Aorta (tissue), 5 donors: ENCODE measurements around the gene DSCAML1. TPM values are rescaled to one million over a fixed set of nuclear protein-coding genes. Genes with fewer than 3 reads are reported as not detected.

Experiments
- ATAC-seq: fragments of 200-7000 bp; cut with Tn5 transposase; one replicate; pipeline ENCODE4 v1.9.1; 2022; ENCODE audit warnings: moderate library complexity; ENCODE audit not compliant: low FRiP score
- DNase-seq, 2 donors: peaks; one replicate each; pipeline ENCODE4 v3.0.0-alpha.2; 2020
- H3K27ac ChIP-seq, 2 donors: one replicate each; pipeline ENCODE4 v1.5.1; 2013; ENCODE audit warnings: low read length in 2 of 2, mild to moderate bottlenecking in 2 of 2, moderate library complexity in 2 of 2, control low read depth in 1 of 2, inconsistent platforms in 1 of 2, low read depth in 1 of 2
- H3K27me3 ChIP-seq, 2 donors: one replicate each; pipeline ENCODE4 v1.6.1; 2013; ENCODE audit warnings: control low read depth in 1 of 2, low read length in 1 of 2, mild to moderate bottlenecking in 1 of 2, moderate library complexity in 1 of 2; ENCODE audit not compliant: insufficient read depth in 2 of 2, control insufficient read depth in 1 of 2
- H3K36me3 ChIP-seq, 2 donors: one replicate each; pipeline ENCODE4 v1.6.1; 2013; ENCODE audit warnings: control low read depth in 1 of 2, low read length in 1 of 2, mild to moderate bottlenecking in 1 of 2; ENCODE audit not compliant: insufficient read depth in 2 of 2, control insufficient read depth in 1 of 2
- H3K4me1 ChIP-seq, 2 donors: one replicate each; pipeline ENCODE4 v1.6.1; 2013; ENCODE audit warnings: low read length in 2 of 2, control low read depth in 1 of 2, mild to moderate bottlenecking in 1 of 2, moderate library complexity in 1 of 2; ENCODE audit not compliant: insufficient read depth in 2 of 2, control insufficient read depth in 1 of 2
- H3K4me3 ChIP-seq, 2 donors: one replicate each; pipeline ENCODE4 v1.5.1; 2013; ENCODE audit warnings: low read length in 2 of 2, control low read depth in 1 of 2, mild to moderate bottlenecking in 1 of 2
- H3K9me3 ChIP-seq: one replicate; pipeline ENCODE4 v1.6.1; 2013; ENCODE audit warnings: mild to moderate bottlenecking, low read length; ENCODE audit not compliant: control insufficient read depth
- WGBS, 2 donors: extraction: QIAGEN DNeasy Blood & Tissue Kit; methylation state at CpG; one replicate each; pipeline ENCODE4 v1.1.7; 2013; 5-methylcytosine and 5-hydroxymethylcytosine counted together
- intact Hi-C, 2 donors: fragments of 100-400 bp; cut with DNase I; formaldehyde crosslinking; loops; one replicate each; pipeline versions ENCODE4 v1.14.2 to v1.15.0; 2022
- polyA plus RNA-seq, 2 donors: library from polyadenylated mRNA; stranded (reverse); fragments of 200-250 nt; gene quantifications; one replicate each; pipeline ENCODE4 v1.2.3, GENCODE V29; 2013
- total RNA-seq, 2 donors: library from RNA; stranded (reverse); fragmentation: NEBNext Ultra II Directional; extraction: Animal tissue kit (Norgen Biotek cat#: 25700); gene quantifications; one replicate each; pipeline ENCODE4 v1.2.1, GENCODE V29; 2021
- donor health status: healthy with polysubstance abuse.
- donor health status: Bipolar disorder and iron deficiency.
- donor health status: DM: no; HTN: no; CAD: no.
- donor health status: DM: no; HTN: no; CAD: no.
- donor health status: DM: yes; HTN: yes; CAD: no.

Gene DSCAML1
- total and polyA plus RNA-seq, 4 donors: 0.13 to 2.2 (median 0.58) TPM; not detected in 1

DNA sequence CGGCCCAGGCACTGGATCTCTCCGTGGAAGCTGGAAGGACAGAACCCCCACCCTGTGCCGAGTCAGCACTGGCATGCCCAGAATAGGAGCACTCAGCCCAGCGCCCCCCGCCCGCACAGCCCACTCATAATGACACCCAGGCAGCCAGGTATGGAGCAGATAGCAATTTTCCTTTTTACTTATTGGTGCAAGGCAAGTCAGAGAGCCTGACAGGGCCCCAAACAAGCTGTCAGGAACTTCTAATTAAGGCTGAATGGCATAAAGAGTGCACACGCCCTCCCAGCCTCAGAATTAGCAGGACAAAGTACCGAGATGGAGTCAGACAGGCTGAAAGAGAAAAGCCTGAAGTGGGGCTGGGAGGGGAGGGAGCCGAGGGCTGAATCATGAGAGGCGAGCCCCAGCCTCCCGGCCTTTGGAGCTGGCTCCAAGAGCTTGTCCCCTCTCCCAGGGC is 76.9 kb downstream of the DSCAML1 start:
- intact Hi-C loops: no loop called here
- H3K27me3 ChIP-seq: no peaks in the 10 kb centered on the region
- no peaks in the 10 kb centered on the region for H3K4me1 ChIP-seq
- 45 to 50% methylated on average over 11 of the region's 11 CpGs for WGBS, 2 donors
- H3K27ac ChIP-seq: no peak overlapping the region
- no peaks in the 10 kb centered on the region for H3K9me3 ChIP-seq
- DNase-seq (no peak), ATAC-seq (no peak)
- no peak overlapping the region for H3K4me3 ChIP-seq
- H3K36me3 ChIP-seq: no peaks in the 10 kb centered on the region

DNA sequence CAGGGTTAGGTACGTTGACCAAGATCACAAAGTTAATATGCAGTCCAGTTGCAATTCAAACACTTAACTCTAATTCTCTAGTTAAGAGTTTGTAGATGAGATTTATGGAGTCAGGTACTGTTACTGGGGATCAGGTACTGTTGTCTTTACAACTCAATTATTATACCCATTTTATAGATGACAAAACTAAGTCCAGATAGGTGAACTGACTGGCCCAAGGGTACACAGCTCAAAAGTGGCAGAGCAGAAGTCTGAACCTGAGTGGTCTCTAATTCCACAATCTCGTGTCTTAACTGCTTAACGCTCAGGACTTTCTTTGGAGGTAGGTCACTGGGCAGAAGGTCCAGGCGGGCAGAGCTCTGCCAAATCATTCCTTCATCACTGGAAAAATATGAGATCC is 77.5 kb downstream of the DSCAML1 start:
- 87 to 89% methylated on average over 4 of the region's 4 CpGs for WGBS, 2 donors
- intact Hi-C loops: no loop called here
- no peak for ATAC-seq

DNA sequence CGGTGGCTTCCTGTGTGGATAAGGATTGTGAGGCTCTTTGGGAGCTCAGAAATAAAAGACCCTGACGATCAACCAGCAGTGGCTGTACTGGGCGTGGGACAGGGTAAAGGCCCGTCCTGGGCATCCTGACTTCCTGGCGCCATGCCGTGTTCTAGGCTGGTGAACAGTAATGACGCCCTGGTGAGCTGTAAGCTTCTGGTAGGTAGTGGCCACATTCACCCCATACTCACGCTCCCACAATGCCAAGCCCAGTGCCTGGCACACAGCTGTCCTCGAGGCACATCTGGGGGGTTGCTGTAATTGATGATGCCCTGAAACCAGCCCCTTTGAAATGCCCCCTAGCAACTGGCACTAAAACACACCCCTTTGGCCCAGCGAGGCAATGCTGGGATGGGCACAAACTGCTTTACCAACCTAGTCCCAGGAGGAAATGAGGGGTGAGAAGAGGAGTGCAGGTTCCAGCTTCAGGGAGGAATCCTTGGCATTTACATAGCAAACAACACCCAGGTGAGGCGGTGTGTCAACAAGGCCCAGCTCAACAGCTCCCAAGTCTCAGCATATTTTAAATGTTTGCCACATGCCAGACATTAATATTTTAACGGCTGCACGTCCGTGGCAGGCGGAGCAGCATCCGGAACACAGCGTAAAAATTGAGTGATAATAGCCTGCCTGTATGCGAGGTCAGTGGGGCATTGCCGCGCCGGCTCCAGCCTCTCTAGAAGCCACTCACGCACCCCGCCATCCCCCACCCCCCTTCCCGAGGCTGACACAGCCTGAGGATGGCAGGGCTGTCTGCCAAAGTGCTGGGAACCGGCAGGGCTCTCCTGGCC is 79.3 kb downstream of the DSCAML1 start:
- no peaks in the 10 kb centered on the region for H3K36me3 ChIP-seq
- ATAC-seq: no peak
- 48 to 52% methylated on average over 25 of the region's 25 CpGs for WGBS, 2 donors
- H3K27ac ChIP-seq: no peak overlapping the region
- H3K27me3 ChIP-seq: no peaks in the 10 kb centered on the region
- no peak for DNase-seq
- intact Hi-C loops: no loop called here
- H3K4me1 ChIP-seq: no peaks in the 10 kb centered on the region
- H3K4me3 ChIP-seq: no peak overlapping the region
- no peaks in the 10 kb centered on the region for H3K9me3 ChIP-seq

More for the DNA sequence above, 77.5 kb downstream of the DSCAML1 start:
- H3K36me3 ChIP-seq: no peaks in the 10 kb centered on the region
- H3K4me3 ChIP-seq: no peak overlapping the region
- no peaks in the 10 kb centered on the region for H3K4me1 ChIP-seq
- H3K27me3 ChIP-seq: no peaks in the 10 kb centered on the region
- no peak overlapping the region for H3K27ac ChIP-seq
- no peaks in the 10 kb centered on the region for H3K9me3 ChIP-seq
- DNase-seq: no peak

DNA sequence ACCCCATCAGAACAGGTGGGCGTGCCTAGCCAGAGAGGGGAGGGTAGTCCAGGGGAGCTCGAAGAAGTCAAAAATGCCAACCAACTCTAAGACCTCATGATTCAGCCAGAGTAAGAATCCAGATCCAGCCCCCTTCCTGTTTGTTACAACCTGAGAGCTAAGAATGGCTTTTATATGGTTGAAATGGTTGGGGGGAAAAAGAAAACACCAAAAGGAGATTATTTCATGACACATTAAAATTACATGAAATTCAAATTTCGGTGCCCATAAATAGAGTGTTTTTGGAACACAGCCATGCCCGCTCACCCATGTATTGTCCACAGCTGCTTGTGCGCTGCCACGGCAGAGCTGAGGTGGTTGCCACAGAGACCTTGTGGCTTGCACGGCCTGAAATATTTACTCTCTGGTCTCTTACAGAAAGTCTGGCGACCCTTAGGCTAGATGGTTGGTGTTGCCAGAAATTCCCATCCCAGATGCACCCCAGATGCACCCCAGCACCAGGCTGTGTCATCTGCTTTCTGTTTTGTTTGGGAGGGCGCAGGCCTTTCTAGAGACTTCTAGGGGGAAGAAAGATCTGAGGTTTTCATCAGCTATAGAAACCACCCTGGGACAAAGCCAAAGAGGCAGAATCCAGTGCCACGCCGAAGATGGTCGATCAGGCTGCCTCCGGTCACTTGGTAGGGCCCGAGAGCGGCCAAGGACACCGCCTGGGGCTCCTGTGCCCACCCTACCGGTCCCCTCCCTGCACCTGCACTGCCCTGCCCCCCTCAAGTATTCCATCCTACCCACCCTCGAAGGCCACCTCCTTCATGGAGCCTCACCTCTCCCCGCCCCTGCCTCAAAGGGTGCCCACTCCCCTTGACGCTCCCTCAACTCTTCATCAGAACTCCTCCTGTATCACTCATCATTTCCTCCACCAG is 80.2 kb downstream of the DSCAML1 start:
- Histone ChIP-seq H3K9me3 (no peaks in the 10 kb centered on the region), H3K36me3 (no peaks in the 10 kb centered on the region), H3K27ac (no peak overlapping the region), H3K27me3 (no peaks in the 10 kb centered on the region), H3K4me1 (no peaks in the 10 kb centered on the region), H3K4me3 (no peak overlapping the region)
- ATAC-seq: no peak
- DNase-seq: no peak
- intact Hi-C loops: no loop called here
- WGBS, 2 donors: 85 to 87% methylated on average over 20 of the region's 20 CpGs

DNA sequence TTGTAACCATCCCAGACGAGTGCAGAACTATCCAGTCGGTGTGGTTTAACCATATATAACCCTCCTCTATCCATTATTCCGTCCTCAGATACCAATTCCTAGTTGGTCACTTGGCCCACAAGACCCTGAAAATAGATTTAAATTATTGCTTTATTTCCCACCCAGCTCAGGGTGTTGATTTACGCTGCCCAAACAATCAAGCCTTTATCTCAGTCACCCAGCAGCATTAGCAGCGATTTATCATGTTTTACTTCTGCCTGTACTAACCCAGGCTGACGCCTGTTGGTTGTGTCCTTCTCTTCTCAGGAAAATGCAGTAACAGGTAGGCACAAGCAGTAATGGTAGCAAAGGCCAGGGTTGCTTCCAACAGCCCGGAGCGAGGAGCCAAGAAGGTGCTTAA is 81.2 kb downstream of the DSCAML1 start:
- H3K4me1 ChIP-seq: no peaks in the 10 kb centered on the region
- intact Hi-C loops: no loop called here
- WGBS, 2 donors: 49 to 59% methylated on average over 8 of the region's 8 CpGs
- peaks cover 0 to 2% of the 10 kb centered on the region in 2 donors for H3K27me3 ChIP-seq
- H3K9me3 ChIP-seq: no peaks in the 10 kb centered on the region
- H3K27ac ChIP-seq: no peak overlapping the region
- DNase-seq: no peak
- no peak overlapping the region for H3K4me3 ChIP-seq
- no peak for ATAC-seq
- H3K36me3 ChIP-seq: no peaks in the 10 kb centered on the region

DNA sequence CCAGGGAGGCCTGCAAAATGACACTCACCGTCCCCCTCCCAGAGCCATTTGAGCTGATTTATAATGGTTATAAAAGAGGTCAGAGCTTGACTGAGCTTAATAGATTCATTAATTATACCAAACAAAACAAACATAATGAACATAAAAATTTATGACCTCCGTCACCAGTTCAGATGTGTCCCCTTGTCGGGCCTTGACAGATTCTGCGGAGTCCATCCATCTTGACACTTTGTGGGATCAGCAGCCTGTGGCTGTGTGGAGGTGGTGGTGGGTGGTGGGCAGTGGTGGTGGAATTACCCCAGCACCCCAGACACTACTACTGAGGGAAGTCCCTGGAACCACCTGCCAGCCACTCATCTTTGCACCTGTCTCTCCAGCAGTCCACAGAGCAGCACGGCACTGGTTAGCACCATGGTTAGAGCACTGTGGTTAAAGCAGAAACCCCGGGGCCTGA is 83.5 kb downstream of the DSCAML1 start:
- Histone ChIP-seq H3K9me3 (peaks cover 3% of the 10 kb centered on the region), H3K4me1 (no peaks in the 10 kb centered on the region), H3K27me3 (peaks cover 0 to 5% of the 10 kb centered on the region in 2 donors), H3K4me3 (no peak overlapping the region), H3K36me3 (no peaks in the 10 kb centered on the region), H3K27ac (no peak overlapping the region)
- DNase-seq: no peak
- no peak for ATAC-seq
- 61 to 68% methylated on average over 6 of the region's 6 CpGs for WGBS, 2 donors
- intact Hi-C loops: no loop called here

DNA sequence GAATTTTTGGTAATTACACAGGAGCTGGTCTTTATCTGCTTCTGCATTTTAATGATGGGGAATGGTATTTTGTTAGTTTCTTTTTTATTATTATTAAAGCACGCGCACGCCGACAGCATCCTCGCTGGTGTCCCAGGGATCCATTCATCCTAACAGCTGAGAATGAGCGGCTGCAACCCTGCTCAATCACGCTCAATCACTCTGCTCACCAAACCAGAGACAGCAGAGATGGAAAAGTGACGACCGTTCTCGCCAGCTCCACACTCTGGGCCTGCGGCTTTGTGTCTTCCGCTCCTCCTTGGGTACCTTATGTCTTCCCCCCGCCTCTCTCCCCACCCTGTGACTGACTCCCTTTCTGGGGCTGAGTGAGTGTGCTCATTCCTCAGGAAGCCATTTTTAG is 84.5 kb downstream of the DSCAML1 start:
- Histone ChIP-seq H3K27ac (no peak overlapping the region), H3K9me3 (peaks cover 3% of the 10 kb centered on the region), H3K4me3 (no peak overlapping the region), H3K4me1 (no peaks in the 10 kb centered on the region), H3K27me3 (peaks cover 0 to 5% of the 10 kb centered on the region in 2 donors), H3K36me3 (no peaks in the 10 kb centered on the region)
- ATAC-seq (no peak), DNase-seq (no peak)
- 76% methylated on average over 13 of the region's 13 CpGs for WGBS, 2 donors
- intact Hi-C loops: no loop called here

DNA sequence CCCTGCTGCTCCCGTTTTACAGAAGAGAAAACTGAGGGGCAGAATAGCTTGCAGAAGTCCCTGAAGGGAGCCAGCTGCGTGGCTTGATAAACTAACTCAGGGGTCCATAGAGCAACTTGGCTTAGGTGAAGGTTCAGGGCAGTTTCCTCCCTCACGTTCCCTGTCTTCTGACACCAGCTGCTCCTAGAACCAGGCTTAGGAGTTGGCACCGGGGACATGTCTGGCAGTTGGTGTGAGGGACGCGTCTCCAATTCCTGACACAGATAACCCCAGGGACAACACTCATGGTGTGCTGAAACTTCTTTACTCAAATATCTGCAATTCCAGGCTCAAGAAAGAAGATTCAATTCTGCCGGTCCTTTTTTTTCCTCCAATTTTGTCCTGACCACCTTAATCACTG is 85.7 kb downstream of the DSCAML1 start:
- DNase-seq (no peak), ATAC-seq (no peak)
- peaks cover 3% of the 10 kb centered on the region for H3K9me3 ChIP-seq
- whole genome bisulfite sequencing, 2 donors: 52 to 55% methylated on average over 7 of the region's 7 CpGs
- intact Hi-C loops: no loop called here
- no peaks in the 10 kb centered on the region for H3K4me1 ChIP-seq
- peaks cover 0 to 5% of the 10 kb centered on the region in 2 donors for H3K27me3 ChIP-seq
- no peak overlapping the region for H3K27ac ChIP-seq
- no peaks in the 10 kb centered on the region for H3K36me3 ChIP-seq
- H3K4me3 ChIP-seq: no peak overlapping the region
